Neural cell (in vitro differentiated cells): ENCODE data around the gene GRIK3. TPM values are rescaled to one million over a fixed set of nuclear protein-coding genes. Genes with fewer than 3 reads are reported as not detected.

ENCODE experiments used
- H2AFZ ChIP-seq: fragments of 200-600, 300-800 bp; sonication (generic), shearing (Covaris generic); 2 replicates; pipeline ENCODE4 v1.6.0; 2014; ENCODE audit warnings: low read depth, mild to moderate bottlenecking, antibody characterized with exemption, low read length, moderate library complexity
- H3F3A ChIP-seq: fragments of 200-600 bp; shearing (Covaris generic); 2 replicates; pipeline ENCODE4 v1.6.1; 2016; ENCODE audit warnings: mild to moderate bottlenecking, moderate library complexity, mixed read lengths, antibody characterized with exemption, low read length; ENCODE audit not compliant: insufficient read depth, poor library complexity, severe bottlenecking
- H3K27ac ChIP-seq: fragments of 200-600, 300-800 bp; sonication (generic), shearing (Covaris generic); 2 replicates; pipeline ENCODE4 v1.5.1; 2014; ENCODE audit warnings: mild to moderate bottlenecking, low read length, moderate library complexity
- H3K27me3 ChIP-seq: fragments of 300-800, 200-600 bp; sonication (generic), shearing (Covaris generic); 2 replicates; pipeline ENCODE4 v1.6.0; 2014; ENCODE audit warnings: mild to moderate bottlenecking, low read depth, low read length, moderate library complexity; ENCODE audit not compliant: insufficient read depth
- H3K36me3 ChIP-seq: fragments of 300-800, 200-600 bp; sonication (generic), shearing (Covaris generic); 2 replicates; pipeline ENCODE4 v1.5.1; 2014; ENCODE audit warnings: mild to moderate bottlenecking, antibody characterized with exemption, low read length, moderate library complexity; ENCODE audit not compliant: insufficient read depth
- H3K4me2 ChIP-seq: fragments of 300-800, 200-600 bp; sonication (generic), shearing (Covaris generic); 2 replicates; pipeline ENCODE4 v1.6.0; 2014; ENCODE audit warnings: mild to moderate bottlenecking, low read length
- H3K4me3 ChIP-seq: fragments of 300-800, 200-600 bp; sonication (generic), shearing (Covaris generic); 2 replicates; pipeline ENCODE4 v1.5.1; 2014; ENCODE audit warnings: mild to moderate bottlenecking, low read length, moderate library complexity
- H3K79me2 ChIP-seq: fragments of 200-600 bp; shearing (Covaris generic); replicated peaks from 2 replicates; pipeline ENCODE4 v1.6.0; 2014; ENCODE audit warnings: mild to moderate bottlenecking, low read length, moderate library complexity; ENCODE audit not compliant: insufficient read depth
- H3K9ac ChIP-seq: fragments of 300-800, 200-600 bp; sonication (generic), shearing (Covaris generic); 2 replicates; pipeline ENCODE4 v1.6.1; 2016; ENCODE audit warnings: mild to moderate bottlenecking, low read length, mixed read lengths
- H3K9me2 ChIP-seq: fragments of 200-600 bp; shearing (Covaris generic); 2 replicates; pipeline ENCODE4 v1.6.1; 2016; ENCODE audit warnings: mild to moderate bottlenecking, low read length, mixed read lengths; ENCODE audit not compliant: insufficient read depth
- H3K9me3 ChIP-seq: fragments of 200-600, 300-800 bp; sonication (generic), shearing (Covaris generic); 2 replicates; pipeline ENCODE4 v1.6.1; 2016; ENCODE audit warnings: mild to moderate bottlenecking, mixed run types, low read length, moderate library complexity, mixed read lengths
- H4K20me1 ChIP-seq: fragments of 200-600 bp; shearing (Covaris generic); 2 replicates; pipeline ENCODE4 v1.6.1; 2016; ENCODE audit warnings: mild to moderate bottlenecking, mixed run types; ENCODE audit not compliant: insufficient read depth
- EP300 ChIP-seq: fragments of 450-650 bp; conservative IDR thresholded peaks from 2 replicates; pipeline ENCODE4 v1.6.1; 2014; ENCODE audit warnings: antibody characterized with exemption, mild to moderate bottlenecking, moderate library complexity; ENCODE audit not compliant: poor library complexity, severe bottlenecking
- EZH2 ChIP-seq: fragments of 200-600, 300-800 bp; shearing (Covaris generic), sonication (generic); IDR thresholded peaks from 2 replicates; pipeline ENCODE4 v1.6.1; 2014; ENCODE audit warnings: antibody characterized with exemption, low read length, borderline replicate concordance, mild to moderate bottlenecking; ENCODE audit not compliant: insufficient read depth, poor library complexity, severe bottlenecking
- MXI1 ChIP-seq: fragments of 450-650 bp; conservative IDR thresholded peaks from 2 replicates; pipeline ENCODE4 v1.6.1; 2014; ENCODE audit warnings: antibody characterized with exemption, mild to moderate bottlenecking; ENCODE audit not compliant: poor library complexity, severe bottlenecking
- RAD21 ChIP-seq: fragments of 450-650 bp; conservative IDR thresholded peaks from 2 replicates; pipeline ENCODE4 v1.6.1; 2014; ENCODE audit warnings: antibody characterized with exemption, mild to moderate bottlenecking, moderate library complexity
- SMC3 ChIP-seq: fragments of 450-650 bp; conservative IDR thresholded peaks from 2 replicates; pipeline ENCODE4 v1.6.1; 2014; ENCODE audit warnings: antibody characterized with exemption, mild to moderate bottlenecking, moderate library complexity; ENCODE audit not compliant: poor library complexity
- TAF1 ChIP-seq: IDR thresholded peaks from 2 replicates; pipeline ENCODE4 v1.6.1; 2012; ENCODE audit warnings: low read depth
- polyA plus RNA-seq: library from polyadenylated mRNA; depleted of rRNA; stranded (reverse); fragments of >200 nt; gene quantifications from 2 replicates; pipeline ENCODE4 v1.2.3, GENCODE V29; 2014
- TF ChIP-seq, protein P1 (sequence below): fragments of 450-650 bp; IDR thresholded peaks from 2 replicates; pipeline ENCODE4 v1.5.1; 2014; ENCODE audit warnings: antibody characterized with exemption, mild to moderate bottlenecking, moderate library complexity; ENCODE audit not compliant: poor library complexity, severe bottlenecking
- TF ChIP-seq, protein P2 (sequence below): IDR thresholded peaks from 2 replicates; pipeline ENCODE4 v1.6.1; 2012; ENCODE audit warnings: borderline replicate concordance

The GRIK3 gene
- polyA plus RNA-seq, 1 donor from 2014 or later = 5.0 TPM

DNA sequence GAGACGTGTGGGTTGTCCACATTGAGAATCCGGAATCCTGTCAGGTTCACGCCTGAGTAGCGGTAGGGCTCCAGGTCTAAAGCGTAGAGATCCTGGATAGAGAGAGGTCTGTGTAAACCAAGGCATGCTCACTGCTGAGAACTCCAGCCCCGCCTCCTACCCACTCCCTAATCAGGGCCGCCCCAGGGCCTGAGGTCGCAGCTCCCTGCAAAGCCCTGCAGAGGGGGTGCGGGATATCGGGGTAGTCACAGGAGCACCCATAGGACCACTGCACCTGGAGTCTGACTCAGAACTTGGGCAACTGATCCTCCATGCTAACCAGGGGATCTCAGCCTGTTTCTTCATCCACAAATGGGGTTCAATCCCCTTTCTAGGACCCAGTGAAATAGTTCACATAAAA is 174.4 kb downstream of the GRIK3 start:
- no peak for TF ChIP-seq TAF1
- no peak for TF ChIP-seq EZH2
- TF ChIP-seq, protein P1, sequence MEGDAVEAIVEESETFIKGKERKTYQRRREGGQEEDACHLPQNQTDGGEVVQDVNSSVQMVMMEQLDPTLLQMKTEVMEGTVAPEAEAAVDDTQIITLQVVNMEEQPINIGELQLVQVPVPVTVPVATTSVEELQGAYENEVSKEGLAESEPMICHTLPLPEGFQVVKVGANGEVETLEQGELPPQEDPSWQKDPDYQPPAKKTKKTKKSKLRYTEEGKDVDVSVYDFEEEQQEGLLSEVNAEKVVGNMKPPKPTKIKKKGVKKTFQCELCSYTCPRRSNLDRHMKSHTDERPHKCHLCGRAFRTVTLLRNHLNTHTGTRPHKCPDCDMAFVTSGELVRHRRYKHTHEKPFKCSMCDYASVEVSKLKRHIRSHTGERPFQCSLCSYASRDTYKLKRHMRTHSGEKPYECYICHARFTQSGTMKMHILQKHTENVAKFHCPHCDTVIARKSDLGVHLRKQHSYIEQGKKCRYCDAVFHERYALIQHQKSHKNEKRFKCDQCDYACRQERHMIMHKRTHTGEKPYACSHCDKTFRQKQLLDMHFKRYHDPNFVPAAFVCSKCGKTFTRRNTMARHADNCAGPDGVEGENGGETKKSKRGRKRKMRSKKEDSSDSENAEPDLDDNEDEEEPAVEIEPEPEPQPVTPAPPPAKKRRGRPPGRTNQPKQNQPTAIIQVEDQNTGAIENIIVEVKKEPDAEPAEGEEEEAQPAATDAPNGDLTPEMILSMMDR = no peak
- TF ChIP-seq RAD21 = no peak
- TF ChIP-seq, protein P2, sequence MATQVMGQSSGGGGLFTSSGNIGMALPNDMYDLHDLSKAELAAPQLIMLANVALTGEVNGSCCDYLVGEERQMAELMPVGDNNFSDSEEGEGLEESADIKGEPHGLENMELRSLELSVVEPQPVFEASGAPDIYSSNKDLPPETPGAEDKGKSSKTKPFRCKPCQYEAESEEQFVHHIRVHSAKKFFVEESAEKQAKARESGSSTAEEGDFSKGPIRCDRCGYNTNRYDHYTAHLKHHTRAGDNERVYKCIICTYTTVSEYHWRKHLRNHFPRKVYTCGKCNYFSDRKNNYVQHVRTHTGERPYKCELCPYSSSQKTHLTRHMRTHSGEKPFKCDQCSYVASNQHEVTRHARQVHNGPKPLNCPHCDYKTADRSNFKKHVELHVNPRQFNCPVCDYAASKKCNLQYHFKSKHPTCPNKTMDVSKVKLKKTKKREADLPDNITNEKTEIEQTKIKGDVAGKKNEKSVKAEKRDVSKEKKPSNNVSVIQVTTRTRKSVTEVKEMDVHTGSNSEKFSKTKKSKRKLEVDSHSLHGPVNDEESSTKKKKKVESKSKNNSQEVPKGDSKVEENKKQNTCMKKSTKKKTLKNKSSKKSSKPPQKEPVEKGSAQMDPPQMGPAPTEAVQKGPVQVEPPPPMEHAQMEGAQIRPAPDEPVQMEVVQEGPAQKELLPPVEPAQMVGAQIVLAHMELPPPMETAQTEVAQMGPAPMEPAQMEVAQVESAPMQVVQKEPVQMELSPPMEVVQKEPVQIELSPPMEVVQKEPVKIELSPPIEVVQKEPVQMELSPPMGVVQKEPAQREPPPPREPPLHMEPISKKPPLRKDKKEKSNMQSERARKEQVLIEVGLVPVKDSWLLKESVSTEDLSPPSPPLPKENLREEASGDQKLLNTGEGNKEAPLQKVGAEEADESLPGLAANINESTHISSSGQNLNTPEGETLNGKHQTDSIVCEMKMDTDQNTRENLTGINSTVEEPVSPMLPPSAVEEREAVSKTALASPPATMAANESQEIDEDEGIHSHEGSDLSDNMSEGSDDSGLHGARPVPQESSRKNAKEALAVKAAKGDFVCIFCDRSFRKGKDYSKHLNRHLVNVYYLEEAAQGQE = no peak
- no peaks in the 10 kb centered on the region for H3K9me3 ChIP-seq
- H3K27me3 ChIP-seq = no peaks in the 10 kb centered on the region
- H2AFZ ChIP-seq = no peak overlapping the region
- no peaks in the 10 kb centered on the region for H3K79me2 ChIP-seq
- no peaks in the 10 kb centered on the region for H4K20me1 ChIP-seq
- H3K36me3 ChIP-seq = no peaks in the 10 kb centered on the region
- H3K27ac ChIP-seq = no peak overlapping the region
- H3K9me2 ChIP-seq = no peaks in the 10 kb centered on the region
- no peak overlapping the region for H3K9ac ChIP-seq
- no peaks in the 10 kb centered on the region for H3F3A ChIP-seq
- no peak overlapping the region for H3K4me2 ChIP-seq
- H3K4me3 ChIP-seq = no peak overlapping the region

DNA sequence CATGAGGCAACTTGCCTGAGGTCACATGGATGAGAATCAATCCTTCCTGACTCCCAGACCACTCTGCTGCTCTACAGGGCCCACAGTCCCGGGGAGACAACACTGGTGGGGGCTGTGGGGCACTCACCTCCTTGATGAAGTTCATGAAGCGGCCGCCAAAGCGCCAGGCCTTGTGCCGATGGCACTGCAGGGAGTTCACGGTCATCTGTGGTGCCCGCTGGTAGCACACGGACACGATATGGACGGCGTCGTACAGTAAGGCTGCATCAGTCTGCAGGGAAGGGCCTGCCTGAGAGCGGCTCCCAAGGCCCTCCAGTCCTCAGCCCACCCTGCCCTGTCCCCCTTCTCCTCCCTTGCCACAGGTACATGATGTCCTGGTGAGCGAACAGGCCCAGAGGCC is 175.3 kb downstream of the GRIK3 start:
- no peak overlapping the region for H2AFZ ChIP-seq
- H3K4me2 ChIP-seq = no peak overlapping the region
- no peaks in the 10 kb centered on the region for H3K27me3 ChIP-seq
- H3K36me3 ChIP-seq = no peaks in the 10 kb centered on the region
- no peaks in the 10 kb centered on the region for H3K9me2 ChIP-seq
- no peaks in the 10 kb centered on the region for H4K20me1 ChIP-seq
- no peaks in the 10 kb centered on the region for H3F3A ChIP-seq
- no peak overlapping the region for H3K9ac ChIP-seq
- H3K9me3 ChIP-seq = no peaks in the 10 kb centered on the region
- H3K27ac ChIP-seq = no peak overlapping the region
- H3K79me2 ChIP-seq = no peaks in the 10 kb centered on the region
- TF ChIP-seq, protein P1 = no peak
- TF ChIP-seq TAF1 = no peak
- no peak for TF ChIP-seq RAD21
- no peak for TF ChIP-seq EP300
- TF ChIP-seq MXI1 = no peak
- no peak for TF ChIP-seq EZH2
- TF ChIP-seq, protein P2 = no peak
- TF ChIP-seq SMC3 = no peak
- no peak overlapping the region for H3K4me3 ChIP-seq
